Fibroblast of skin of left biceps (primary cell): ENCODE results near the gene LRG1.

ENCODE experiments used
- DNase-seq, 2 experiments: peaks; one replicate each; pipeline ENCODE4 v3.0.0-alpha.2; 2013; ENCODE audit warnings: low read depth in 2 of 2

LRG1 gene

DNA sequence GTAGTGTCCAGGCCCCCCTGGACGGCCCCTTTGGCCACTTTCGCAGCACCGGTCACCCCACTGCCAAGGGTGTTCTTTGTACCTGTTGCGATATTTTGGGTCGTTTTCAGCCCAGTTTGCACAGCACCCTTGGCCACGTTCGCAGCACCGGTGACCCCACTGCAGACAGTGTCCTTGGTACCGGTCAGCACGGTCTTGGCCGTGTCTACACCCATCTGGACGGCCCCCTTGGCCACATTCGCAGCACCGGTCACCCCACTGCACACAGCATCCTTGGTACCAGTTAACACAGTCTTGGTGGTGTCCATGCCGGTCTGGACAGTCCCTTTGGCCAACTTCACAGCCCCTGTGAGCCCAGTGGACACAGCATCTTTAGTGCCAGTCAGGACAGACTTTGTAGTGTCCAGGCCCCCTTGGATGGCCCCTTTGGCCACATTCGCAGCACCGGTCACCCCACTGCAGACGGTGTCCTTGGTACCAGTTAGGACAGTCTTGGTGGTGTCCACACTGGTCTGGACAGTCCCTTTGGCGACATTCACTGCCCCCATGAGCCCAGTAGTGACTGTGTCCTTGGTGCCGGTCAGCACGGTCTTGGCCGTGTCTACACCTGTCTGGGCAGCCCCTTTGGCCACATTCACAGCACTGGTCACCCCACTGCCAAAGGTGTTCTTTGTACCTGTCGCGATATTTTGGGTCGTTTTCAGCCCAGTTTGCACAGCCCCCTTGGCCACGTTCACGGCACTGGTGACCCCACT lies 28.4 kb downstream of the LRG1 start:
- DNase-seq: no peak

DNA sequence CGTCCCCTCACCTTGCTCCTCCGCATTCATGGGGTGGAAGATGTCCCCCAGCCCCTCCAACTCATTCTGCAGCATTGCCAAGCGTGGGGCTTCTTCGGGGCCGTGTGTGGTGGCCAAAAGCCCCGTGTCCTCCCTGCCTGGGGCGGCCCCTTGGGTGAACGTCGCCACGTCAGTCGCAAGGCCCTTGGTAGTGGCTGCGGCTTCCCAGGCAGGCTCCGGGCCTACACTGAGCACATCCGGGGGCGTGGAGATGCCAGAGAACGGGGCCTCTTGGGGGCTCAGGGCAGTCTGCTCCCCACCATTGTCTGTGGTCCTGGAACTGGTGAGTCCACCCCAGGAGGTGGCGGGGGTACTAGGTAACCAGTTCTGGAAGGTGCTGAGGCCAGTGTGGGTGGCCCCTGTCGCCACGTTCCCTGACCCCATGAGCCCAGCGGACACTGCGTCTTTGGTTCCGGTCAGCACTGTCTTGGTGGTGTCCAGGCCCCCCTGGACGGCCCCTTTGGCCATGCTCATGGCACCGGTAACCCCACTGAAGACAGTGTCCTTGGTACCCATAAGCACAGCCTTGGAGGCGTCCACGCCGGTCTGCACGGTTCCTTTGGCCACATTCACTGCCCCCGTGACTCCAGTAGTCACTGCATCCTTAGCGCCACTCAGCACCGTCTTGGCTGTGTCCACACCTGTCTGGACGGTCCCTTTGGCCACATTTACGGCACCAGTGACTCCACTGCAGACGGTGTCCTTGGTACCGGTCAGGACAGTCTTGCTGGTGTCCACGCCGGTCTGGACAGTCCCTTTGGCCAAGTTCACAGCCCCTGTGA lies 29.2 kb downstream of the LRG1 start:
- DNase-seq: no peak

DNA sequence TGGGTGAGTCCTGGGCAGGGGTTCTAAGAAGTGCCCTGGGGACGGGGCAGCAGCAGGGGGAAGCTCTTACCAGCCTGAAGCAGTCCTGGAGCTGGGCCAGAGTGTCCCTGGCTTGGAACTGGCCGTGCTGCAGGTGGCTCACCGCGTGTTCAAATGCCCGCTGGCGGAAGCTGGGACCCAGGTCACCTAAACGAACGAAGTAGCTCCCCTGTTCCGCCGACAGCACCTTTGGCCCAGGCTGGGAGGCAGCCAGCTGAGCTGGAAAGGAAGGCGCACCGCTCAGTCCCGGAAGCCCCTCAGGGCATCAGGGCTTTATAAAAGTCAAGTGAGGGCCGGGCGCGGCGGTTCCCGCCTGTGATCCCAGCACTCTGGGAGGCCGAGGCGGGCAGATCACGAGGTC lies 31.1 kb downstream of the LRG1 start:
- no peak for DNase-seq

DNA sequence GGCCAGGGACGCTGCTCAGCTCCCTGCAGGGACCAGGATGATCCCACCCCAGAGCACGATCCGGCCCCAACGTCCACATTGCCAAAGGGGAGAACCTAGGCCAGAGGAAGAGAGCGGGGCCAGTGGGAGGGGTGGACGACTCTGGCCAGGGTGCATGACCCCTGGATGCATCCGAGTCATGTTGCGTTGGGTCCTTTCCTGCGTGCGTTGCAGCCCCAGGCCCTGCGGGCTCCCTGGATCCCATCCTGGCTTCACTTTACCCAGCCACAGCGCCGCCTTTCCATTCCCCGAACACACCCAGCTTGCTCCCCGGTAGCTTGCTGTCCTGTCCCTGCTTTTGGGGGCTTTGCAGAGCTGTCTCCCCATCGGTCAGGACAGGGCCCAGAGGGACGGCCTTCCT lies 32.0 kb downstream of the LRG1 start:
- DNase-seq: no peak

DNA sequence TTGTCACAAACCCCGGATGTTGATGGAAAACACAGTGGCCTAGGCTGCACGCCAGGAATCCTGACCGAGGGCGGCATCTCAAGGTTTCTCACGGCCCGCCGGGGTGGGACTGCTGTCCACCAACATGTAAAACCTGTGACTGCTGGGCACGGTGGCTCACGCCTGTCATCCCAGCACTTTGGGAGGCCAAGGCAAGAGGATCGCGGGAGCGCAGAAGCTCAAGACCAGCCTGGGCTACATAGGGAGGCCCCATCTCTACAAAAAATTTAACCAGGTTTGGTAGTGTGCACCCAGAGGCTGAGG lies 32.7 kb downstream of the LRG1 start:
- DNase-seq: no peak

DNA sequence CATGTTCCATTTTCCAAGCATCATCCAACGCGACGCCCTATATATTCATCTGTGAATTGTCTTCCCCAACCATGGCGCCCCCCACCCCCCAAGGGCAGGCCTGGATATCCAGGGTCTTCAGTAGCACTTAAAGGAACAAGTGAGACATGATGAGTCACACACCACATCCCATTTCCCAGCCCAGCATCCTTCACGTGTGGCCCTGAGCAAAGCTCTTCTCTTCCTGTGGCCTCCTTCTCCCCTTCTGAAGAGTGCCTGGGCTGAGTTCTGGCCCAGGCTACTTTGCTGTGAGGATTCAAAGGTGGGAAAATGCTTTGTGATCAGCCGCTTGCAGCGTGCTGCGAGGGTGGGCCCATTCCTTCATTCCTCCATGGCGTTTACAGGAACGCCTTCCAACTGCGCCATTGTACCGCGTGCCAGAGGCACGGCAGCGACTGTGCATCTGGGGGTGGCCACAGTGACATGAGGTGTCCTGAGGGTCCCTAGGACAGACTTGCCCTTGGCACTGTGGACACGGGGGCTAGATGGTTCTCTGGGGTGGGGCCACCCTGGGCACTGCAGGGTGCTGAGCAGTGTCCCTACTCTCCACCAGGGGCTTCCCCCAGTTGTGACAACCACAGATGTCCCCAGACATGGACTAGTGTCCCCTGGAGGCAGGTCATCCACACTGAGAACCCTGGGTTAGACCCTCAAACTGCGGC lies 33.2 kb downstream of the LRG1 start:
- DNase-seq: peak; percentile 7 to 9

DNA sequence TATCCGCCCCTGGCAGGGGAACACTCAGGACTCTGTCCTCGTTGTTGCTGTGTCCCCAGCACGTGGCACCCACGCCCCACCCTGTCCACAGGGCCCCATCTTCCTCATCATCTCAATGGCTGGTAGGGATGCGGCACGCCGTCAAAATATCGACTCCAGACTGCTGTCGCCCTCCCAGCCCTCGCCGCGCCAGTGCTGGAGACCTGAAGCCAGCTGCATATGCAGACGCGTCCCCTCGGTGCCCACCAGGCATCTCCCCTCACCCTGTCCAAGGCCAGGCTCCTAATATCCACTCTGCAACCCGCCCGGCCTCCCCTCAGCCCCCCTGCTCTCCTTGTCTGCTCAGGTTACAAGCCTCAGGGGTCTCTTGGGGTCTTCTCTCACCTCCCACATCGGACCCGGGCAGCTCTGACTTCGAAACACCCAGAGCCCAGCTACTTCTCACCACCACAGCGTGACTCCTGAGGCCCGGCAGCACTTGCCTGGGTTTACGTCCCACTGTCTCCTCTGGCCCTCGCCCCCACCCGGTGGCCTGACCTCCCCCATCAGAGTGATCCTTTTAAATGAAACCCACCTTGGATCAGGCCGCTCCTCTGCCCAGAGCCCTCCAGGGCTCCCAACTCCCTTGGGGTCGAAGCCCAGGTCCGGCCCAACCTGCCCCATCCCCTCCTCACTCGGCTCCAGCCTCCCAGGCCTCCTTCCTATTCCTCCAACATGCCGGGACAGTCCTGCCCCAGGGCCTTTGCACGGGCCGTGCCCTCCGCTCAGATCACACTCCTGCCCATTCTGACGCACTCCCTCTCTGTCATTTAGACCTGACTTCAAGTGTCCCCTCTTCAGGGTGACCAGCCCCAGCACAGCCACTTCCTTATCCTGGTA lies 34.0 kb downstream of the LRG1 start:
- no peak for DNase-seq

DNA sequence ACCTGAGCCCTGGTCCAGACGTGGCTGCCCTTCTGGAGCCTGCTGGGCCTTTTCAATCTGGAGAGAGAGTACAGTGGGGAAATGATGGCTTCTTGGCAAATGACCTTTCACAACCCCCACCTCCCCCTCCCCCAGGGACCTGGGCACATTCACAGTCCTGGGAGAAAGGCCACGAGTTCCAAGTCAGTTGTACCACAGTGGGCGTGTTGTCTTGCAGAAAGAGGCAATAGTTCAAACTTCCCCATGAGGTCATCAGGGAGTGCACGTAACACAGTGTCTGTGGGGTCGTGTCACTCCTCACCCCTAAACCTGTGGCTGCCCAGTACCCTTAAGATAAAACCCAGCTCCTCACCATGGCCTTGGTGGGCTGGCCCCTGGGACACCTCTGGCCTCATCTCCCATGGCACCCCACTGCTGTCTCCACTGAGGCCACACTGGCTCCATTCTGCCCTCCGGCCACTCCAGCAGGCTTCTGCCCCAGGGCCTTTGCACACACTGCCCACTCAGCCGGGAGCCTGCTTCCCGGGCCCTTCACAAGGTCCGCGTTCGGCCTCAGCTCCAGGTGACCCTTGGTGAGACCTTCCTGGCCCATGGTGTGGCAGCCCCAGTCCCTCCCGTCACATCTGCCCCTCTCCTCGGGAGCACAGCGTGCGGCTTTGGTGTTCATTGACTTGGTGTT lies 34.8 kb downstream of the LRG1 start:
- DNase-seq: no peak

DNA sequence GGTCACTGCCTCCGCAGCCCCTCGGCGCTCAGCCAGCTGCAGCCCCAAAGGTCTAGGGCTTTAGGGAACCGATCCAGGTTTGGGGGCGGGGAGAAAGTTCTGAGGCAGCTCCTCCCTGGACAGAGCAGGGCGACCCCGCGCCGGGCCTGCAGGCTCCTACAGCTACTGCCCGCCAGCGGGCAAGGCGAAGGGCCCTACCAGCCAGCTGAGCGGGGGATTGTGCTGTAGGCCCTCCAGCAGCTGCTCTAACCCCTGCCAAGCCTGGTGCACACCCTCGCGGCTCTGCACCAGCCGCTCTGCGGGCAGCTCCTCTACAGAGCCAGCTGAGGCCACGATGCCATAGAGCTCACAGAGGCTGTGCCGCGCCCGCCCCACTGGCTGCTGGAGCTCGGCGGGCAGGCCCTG lies 35.5 kb downstream of the LRG1 start:
- DNase-seq: no peak

DNA sequence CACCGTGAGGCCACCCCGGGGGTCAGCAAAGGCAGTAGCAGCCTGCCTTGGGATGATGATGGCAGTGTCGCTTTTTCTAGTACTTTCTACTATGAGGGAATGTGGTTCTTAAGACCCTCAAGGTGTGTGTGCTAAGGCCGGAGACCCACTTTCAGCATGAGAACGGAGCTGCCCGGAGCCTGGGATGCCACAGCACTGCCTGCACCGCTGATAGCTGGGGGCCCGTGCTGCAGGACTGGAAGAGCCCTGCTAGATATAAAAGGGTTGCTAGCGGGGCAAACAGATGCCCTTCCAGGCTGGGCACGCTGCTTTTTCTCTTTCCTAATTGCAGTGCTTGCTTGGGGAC lies 36.0 kb downstream of the LRG1 start:
- DNase-seq: no peak

DNA sequence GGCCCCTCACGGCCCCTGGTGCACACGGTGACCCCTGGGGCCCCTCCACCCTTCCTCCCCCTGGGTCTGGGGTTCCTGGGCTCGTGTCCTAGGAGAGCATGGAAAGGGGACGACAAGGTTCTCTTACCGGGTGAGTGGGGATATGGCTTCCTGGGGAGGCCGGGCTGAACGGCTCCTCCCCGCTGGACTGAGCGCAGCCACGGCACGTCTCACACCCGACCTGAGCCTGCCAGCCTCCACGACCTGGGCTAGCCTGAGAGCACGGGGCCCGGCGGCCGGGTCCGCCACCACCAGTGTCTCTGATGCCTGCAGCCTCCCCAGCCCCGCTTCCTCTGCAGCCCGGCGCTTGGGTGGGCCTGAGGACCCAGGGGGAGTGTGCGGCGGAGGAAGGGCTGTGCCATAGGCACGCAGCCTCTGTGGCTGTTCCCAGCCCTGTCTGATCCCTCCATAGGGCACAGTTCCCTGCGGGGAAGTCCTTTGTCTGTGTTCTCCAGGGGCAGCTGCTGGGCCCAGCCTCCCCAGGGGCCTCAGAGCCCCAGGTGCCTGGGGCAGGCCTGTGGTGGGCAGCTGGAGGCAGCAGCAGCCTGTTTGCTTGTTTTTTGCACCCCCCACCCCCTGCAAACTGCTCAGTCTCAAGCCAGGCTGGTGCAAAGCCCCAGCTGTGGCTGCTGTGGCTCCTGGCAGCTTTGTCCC lies 36.6 kb downstream of the LRG1 start:
- no peak for DNase-seq

DNA sequence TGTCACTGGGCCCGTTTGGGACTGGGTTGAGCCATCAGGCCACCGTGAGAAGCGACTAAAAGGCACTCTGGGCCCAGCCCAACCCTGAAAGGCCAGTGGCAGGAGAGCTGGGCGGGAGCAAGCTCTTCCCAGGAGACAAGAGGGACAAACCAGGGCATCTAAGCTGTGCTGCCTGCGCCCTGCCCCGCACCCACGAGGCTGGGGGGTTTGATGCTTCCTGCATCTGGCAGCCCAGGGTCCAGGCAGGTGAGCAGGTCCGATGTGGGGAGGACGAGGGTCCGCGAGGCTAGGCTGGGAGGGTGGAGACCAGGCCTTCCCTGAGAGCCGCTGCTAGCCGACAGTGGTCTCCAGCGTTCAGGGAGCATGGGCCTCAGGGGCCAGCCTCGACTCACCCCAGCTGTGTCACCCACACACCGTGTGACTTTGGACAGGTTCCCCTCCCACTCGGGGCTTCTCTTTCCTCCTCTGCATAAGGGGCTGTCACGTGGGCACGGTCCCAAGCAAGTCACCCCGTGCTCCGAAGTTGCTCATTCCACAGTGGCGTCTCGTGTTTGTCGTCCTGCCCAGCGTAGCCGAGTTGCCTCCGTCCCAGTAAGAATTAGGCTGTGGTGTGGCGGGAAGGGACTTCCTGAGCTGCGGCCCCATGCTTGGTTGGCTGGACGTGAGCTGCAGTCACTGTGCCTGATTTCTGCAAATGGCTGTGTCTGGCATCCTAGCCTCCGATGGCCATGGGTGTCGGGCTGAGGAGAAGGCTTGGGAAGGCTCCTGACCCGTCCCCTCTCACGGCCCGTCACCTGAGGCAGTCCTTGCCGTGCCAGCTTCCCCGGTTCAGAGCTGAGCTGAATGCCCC lies 37.3 kb downstream of the LRG1 start:
- no peak for DNase-seq

DNA sequence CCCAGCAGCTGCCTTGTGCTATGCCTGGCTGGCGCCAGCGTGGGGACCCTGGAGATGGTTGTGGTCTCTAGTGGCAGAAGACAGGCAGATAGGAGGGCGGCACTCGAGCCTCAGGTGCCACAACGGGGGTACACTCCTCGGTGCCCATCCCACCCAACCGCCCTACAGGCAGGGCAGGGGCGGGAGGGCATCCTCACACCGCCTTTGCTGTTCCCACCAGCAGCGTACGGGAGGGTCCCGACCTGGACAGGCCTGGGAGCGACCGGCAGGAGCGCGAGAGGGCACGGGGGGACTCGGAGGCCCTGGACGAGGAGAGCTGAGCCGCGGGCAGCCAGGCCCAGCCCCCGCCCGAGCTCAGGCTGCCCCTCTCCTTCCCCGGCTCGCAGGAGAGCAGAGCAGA lies 38.1 kb downstream of the LRG1 start:
- no peak for DNase-seq

DNA sequence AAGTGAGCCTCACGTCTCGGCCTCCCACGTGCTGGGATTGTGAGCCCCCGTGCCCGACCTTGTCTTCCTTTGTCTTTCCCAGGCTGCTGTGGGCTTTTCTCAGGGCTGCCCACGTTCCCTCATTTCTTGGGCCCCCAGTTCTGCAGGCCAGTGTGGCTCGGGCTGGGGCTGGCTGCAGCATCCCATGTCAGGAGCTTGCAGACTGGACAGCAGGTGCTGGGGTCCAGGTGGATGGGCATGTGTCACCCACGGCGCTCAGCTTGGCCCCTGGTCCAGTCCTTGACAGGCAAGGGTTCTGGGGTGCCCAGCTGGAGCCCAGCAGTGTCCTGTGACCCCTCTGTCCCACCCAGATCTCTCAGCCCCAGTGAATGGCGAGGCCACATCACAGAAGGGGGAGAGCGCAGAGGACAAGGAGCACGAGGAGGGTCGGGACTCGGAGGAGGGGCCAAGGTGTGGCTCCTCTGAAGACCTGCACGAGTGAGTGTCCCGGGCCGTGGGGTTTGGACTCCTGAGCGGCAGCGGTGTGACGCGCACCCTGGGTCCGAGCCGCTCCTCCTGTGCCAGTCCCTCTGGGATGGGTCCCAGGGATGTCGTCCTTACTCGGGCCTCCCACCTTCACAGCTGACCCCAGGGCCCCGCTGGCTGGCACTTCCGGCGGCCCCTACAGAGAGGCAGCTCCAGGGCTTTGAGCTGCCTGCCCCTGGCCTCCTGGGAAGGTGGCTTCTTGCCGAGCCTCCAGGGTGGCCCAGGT lies 38.8 kb downstream of the LRG1 start:
- DNase-seq: no peak

DNA sequence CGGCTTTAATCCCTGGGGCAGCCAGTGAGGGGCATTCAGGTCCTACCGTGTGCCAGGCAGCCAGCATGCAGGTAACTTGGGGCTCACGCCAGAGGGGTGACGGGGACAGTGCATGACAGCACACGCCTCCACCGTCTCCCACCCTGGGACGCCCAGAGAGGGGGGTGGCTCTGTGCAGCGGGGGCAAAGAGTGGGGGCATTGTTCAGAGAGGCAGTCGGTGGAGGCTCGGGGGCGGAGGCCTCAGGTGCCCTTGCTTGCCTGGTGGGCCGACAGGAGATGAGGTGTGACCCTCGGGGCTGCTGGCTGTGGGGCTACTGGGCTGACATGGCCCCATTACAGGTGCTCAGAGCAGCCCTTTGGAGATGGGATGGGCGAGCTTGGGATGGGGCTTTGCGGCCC lies 40.0 kb downstream of the LRG1 start:
- no peak for DNase-seq

DNA sequence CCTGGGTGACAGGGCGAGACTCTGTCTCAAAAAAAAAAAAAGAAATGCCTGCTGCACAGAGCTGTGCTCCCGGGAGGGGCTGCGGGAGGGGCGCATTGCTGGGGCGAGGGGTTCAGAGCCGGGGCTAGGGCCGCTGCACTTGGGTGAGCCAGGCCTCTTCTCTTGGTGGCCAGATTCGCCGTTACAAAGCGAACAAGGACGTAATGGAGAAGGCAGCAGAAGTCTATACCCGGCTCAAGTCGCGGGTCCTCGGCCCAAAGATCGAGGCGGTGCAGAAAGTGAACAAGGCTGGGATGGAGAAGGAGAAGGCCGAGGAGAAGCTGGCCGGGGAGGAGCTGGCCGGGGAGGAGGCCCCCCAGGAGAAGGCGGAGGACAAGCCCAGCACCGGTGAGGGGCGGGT lies 40.5 kb downstream of the LRG1 start:
- DNase-seq: no peak

DNA sequence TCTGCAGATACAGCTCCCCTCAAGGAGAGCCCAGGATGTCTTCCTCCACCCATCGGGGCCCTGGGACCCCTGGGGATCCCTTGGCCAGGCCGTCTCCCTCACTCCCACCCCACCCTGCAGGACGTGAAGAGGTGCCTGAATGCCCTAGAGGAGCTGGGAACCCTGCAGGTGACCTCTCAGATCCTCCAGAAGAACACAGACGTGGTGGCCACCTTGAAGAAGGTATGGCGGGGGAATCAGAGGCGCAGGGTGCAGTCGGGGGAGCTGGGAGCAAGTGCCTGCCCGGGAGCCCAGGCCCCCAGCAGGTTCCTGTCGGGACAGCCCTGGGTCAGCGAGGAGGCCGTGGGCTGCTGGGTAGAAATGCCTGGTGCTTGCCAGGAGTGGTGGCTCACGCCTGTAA lies 41.1 kb downstream of the LRG1 start:
- no peak for DNase-seq

DNA sequence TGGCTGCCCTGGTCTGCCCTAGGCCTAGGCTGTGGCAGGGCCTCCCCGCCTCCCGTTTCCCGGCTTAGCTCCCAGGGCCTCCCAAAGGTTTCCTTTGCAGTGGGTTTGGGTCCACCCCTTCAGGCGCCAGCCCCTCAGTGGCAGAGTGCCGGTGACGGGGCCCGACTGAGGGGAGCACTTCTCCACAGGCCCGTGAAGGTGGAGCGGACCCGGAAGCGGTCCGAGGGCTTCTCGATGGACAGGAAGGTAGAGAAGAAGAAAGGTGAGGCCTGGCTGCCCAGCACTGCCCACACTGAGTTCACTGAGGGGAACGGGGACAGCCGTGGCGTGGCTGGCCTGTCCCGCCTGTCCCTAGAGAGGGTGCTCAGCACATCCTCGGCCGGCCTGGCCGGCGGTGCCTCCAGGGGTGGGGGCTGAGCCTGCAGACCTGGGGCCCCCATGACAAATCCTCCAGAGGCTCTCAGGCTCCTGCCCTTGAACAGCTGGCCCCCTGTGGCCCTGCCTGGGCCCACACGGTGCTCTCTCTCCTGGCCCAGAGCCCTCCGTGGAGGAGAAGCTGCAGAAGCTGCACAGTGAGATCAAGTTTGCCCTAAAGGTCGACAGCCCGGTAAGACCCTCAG lies 42.0 kb downstream of the LRG1 start:
- no peak for DNase-seq

DNA sequence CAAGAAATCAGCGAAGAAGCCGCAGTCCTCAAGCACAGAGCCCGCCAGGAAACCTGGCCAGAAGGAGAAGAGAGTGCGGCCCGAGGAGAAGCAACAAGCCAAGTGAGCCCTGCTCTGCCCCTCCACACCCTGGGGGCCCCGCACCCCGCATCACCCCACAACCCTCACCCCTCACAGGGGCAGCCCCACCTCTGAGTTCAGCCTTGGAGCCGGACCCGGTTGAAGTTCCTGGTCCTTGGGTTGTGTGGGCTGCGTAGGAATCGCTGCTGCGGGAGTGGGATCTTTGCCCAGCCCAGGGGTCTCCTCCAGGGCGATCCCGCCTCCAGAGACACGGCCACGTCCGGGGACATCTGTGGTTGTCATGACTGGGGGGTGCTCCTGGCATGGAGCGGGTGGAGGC lies 43.5 kb downstream of the LRG1 start:
- no peak for DNase-seq
